ENCODE measurements around the gene LYRM4.
"Not testable (repeated sequence)": the region's sequence is repeated elsewhere in the genome, so short reads cannot be mapped to it uniquely, and the experiment has no call there.

The LYRM4 gene

GRCh38 chr6:5066456-5067093 is 194.2 kb downstream of the LYRM4 start:
- no peak for DNase-seq

GRCh38 chr6:5063617-5064016 is 197.1 kb downstream of the LYRM4 start:
- no peak for DNase-seq

- DNase-seq, result no peak
Measured at GRCh38 chr6:5061152-5061551, 199.6 kb downstream of the LYRM4 start.

GRCh38 chr6:5060439-5060838 is 200.3 kb downstream of the LYRM4 start:
- DNase-seq, result not testable (repeated sequence)

- DNase-seq, result no peak
Measured at GRCh38 chr6:5059036-5059896, 201.5 kb downstream of the LYRM4 start.

Measured in NCI-H2081 (cell line).